ENCODE results near the gene PRSS53.

The PRSS53 gene

DNA sequence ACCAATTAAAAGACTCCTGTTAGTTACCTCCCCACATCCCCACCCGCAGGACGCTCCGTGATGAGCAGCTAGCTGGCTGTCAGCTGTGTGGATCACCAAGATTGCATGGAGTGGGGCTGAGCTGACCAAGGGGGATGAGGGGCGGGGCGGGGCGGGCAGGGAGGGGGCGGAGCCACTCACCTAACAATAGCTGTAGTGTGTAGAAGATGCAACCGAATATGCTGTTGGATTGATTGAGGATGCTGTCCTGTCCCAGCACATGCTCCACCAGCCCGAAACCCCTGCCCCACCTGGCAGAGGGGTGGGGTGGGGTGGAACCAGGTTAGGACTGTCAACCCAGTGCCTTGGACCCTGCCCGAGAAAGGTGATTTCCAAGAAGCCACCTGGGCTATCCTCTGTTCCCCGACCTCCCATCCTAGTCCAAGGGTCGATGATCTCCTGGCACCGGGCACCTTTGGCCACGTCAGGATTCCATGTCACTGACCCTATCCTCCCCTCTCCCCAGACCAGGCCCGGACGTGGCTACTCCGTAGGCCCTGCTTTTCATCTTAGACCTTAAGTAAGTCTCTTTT is 4.5 kb upstream of the PRSS53 start:
- DNase-seq = no peak

DNA sequence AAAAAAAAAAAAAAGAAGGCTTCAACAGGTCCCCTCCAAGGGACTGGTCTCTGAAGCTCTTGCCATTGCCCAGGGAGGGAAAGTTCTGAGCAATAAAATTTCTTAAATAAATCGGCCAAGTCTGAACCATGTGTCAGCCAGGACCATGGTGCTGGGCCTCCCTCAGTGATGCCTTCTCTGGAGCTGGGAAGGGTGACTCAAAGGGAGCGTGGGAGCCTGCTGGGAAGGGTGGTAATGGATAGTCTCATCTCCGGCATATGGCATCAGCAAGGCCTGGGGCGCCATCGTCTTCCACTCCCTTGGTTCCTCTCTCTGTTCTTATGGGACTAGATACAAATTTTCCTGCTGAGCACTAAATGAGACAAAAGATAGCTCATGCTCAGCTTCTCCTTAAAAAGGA is 3.6 kb upstream of the PRSS53 start:
- DNase-seq = no peak

DNA sequence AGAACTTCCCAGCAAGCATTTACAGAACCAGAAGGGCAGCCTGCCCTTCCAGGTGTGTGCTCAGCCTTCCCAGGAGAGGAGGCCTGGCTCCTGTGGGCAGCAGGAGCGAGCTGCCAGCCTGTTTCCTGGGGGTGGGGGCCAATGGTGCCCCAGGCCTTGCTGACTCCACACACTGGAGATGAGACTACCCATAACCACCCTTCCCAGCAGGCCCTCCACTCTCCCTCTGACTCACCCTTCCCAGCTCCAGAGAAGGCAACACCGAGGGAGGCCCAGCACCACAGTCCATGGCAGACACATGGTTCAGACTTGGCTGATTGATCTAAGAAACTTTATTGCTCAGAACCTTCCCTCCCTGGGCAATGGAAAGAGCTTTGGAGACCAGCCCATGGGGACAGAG is 1.8 kb upstream of the PRSS53 start:
- DNase-seq = no peak

DNA sequence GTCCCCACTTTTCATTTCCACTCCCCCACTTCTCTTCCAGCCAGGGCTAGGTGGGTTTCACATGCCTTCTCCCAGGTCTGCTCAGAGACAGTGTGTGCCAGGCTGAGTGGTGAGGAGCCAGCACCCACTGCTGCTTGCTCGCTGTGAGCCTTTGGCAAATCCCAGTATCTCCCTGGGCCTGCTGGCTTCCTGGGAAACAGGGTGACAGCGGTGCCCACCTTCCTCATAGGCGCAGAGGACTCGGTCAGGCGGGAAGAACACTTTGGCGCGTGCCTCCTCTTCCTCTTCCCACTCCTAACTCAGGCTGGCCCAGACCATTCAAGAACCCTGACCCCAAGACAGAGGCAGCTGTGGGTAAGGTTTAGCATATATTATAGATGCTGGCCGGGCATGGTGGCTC is 456 bp upstream of the PRSS53 start:
- DNase-seq = no peak

DNA sequence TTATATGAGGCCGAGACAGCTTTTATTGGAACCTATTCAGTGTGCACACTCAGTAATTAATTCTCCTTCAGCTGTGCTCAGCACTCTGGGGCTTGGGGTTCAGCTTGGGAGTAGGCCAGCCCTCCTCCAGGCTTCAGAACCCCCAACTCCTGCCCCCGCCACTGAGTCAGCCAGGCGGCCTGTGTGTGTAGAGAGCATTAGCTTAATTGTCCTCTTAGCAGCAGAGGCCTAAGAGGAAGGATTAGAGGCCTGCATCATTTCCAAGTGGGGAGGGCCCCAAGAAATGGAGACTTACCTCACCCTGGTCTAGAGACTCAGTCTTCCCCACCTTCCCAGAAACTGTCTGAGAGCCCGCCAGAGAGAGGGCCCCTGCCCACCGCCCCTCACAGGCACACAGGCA is 772 bp downstream of the PRSS53 start:
- no peak for DNase-seq

DNA sequence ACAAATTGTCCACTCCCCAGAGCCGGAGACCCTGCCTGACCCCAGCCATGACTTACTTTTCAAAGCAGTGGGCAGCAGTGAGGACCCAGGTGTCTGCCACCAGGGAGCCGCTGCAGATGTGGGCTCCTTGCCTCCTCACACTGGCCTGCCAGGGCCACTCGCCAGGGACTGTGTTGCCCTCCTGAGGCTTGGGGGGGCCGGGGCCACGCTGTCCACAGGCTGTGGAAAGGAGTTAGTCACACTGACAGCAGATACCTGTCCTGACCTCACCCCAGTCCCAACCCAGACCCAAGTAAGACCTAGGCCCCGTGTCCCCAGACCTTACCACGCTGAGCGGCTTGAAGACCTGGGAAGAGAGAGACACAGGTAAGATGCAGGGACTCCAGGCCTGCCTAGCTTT is 1.3 kb downstream of the PRSS53 start:
- no peak for DNase-seq

DNA sequence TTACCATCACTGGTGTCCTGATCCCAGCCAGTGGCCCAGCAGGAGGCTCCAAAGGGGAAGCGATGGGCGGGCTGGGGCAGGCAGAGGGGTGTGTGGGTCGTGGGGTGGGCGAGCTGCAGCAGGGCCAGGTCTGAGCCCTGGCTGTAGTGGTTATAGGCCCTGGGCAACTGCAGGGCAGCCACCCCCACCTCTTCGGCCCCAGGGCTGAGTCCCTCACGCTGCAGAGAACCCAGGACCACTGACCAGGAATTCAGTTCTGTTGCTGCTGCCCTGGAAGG is 2.2 kb downstream of the PRSS53 start:
- no peak for DNase-seq

DNA sequence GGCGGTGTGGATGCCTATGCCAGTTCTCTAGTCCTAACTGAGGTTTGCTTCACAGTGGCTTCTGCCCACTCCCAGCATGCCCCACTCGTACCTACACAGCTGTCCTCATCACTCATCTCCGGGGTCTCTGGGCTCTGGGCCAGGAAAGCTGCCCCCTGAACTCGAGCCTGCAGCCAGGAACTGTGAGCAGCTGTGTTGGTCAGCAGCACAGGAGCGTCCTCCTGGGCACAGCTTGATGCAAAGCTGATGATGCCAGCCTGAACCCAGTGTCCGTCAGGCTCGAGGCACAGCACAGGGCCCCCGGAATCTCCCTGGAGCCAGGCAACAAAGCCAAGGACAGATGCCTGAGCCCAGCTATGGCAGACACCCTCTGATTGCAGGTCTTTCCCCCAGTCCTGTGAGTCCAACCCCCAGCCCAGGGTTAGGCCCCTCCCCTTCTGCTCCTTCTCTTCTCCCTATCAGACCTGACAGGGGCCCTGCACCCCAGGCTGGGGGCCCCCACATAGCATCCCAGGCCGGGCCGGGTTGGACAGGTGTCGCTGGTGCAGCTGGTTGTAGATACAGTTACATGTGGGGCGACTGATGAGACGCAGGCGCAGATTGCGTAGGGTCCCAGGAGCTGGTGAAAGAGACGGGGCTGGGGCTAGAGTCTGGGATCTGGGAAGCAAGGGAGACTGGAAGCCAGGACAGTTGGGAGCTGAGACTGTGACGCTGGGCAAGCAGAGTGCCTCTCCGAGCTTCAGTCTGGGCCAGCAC is 2.7 kb downstream of the PRSS53 start:
- no peak for DNase-seq

DNA sequence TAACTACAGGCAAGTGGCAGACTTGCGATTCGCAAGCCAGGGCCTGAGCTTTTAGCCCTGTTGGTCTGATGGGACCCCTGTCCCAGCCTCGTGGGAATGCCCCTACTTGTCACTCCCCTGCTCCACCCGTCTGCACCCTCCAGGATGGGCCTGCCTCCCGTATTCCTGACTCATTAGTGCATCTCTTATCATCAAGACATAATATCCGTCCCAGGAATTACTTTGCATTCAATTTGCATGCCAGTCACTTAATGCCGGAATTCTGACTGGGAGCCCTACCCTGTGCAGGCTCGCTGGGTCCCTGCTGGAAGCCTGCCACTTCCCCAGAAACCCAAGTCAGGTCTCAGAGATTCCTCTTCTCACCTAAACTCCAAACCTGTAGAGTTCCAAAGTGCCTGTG is 3.3 kb downstream of the PRSS53 start:
- no peak for DNase-seq

DNA sequence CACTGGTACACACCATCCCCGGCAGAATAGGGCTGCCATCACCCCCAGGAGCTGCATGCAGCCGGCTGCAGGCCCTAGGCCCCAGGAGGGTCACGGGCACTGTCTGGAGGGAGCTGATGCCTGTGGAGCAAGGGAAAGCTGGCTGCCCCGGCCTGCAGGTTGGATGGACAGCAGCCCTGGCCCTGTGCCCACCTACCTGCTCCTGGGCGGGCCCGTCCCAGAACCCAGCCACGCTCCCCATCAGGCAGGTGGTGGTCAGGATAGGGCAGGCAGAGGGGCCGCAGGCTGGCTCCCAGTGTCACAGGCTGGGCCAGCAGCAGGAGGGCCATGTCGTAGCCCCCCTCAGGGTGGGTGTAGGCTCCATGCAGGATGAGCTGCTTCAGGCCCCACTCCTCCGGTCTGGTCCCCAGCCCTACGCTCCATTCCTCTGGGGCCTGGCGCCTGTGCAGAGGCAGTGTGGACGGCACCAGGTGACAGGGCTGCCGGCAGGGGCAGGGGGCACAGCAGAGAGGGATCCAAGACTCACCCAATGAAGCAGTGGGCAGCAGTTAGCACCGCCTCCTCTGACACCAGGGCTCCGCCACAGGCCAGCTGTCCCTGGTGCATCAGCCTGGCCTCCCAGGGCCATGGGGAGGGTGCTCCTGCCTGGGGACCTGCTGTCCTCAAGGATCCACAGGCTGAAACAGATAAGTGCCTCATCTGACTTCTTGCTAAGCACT is 4.0 kb downstream of the PRSS53 start:
- no peak for DNase-seq

DNA sequence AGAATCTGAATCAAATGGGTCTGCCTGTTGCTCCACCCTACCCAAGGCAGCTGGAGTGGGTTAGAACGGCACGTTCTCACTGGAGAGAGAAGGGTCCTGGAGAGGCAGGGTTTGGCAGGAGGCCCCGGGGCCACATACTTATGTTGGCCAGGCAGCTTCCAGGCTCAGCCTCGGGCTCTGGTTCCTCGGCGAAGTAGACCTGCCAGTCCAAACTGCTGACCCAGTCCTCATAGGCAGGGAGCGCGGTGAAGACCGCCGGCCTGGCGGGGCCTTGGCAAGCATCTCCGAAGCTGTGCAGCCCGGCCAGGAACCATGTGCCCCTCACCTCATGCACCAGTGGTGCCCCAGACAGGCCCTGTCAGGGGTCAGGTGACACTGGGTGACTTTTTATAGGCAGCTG is 4.8 kb downstream of the PRSS53 start:
- no peak for DNase-seq

DNA sequence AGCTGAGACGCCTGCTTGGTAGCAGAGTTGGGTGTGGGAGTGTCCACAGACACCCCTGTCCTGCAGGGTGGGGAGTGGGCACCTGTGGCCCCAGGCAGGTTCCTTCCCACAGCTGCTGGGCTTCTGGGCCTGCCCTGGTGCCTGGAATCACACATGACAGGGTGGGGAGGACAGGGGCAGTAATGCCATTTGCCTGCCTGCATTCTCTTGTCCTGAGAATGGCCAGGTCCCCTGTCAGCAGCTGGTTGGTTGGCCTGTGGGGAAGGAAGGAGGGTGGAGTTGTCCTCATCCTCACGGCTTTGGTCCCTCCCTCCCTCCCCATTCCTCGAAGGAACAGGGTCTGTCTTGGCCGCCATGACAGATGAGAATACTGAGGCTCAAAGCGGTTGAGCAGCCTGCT is 5.2 kb downstream of the PRSS53 start:
- no peak for DNase-seq

- no peak for DNase-seq
Observed at GRCh38 chr16:31083081-31083480, 5.7 kb downstream of the PRSS53 start.

GRCh38 chr16:31082368-31083045 is 6.2 kb downstream of the PRSS53 start:
- DNase-seq = no peak

DNA sequence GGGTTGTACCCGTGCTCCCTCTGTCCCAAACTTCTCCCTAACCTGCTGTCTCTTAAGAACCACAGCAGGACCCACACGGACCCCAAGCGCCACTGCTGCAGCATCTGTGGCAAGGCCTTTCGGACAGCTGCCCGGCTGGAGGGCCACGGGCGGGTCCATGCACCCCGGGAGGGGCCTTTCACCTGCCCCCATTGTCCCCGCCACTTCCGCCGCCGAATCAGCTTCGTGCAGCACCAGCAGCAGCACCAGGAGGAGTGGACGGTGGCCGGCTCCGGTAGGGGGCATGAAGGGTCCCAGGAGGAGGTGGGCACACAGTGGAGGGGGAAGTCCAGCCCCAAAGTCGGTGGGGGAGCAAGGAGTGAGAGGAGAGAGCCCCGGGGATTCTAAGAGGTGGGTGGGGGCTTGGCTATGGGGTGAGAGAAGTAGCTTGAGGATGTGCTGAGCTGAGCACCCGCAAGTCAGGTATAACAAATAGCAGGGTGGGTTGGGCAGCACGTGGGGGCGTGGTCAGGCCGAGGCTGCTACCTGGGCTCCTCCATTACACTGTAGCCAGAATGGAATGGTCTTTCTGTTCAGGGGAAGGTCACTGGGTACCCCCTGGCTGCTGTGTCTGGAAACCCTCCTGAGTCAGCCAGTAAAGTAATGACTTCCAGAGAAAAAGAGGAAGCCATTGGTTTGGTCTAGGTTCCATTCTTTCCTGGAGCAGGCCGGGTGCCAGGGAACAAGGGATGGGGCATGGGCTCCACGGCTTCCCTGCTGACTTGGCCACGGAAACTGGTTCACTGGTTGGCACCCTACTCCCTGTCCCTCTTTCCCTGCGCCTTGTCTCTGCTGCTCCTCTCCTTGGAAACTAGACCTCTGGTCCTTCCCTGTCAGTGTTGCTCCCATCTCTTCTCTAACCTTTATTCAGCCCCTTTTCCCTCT is 7.1 kb downstream of the PRSS53 start:
- no peak for DNase-seq

- no peak for DNase-seq
Observed at GRCh38 chr16:31080756-31081419, 7.9 kb downstream of the PRSS53 start.

DNA sequence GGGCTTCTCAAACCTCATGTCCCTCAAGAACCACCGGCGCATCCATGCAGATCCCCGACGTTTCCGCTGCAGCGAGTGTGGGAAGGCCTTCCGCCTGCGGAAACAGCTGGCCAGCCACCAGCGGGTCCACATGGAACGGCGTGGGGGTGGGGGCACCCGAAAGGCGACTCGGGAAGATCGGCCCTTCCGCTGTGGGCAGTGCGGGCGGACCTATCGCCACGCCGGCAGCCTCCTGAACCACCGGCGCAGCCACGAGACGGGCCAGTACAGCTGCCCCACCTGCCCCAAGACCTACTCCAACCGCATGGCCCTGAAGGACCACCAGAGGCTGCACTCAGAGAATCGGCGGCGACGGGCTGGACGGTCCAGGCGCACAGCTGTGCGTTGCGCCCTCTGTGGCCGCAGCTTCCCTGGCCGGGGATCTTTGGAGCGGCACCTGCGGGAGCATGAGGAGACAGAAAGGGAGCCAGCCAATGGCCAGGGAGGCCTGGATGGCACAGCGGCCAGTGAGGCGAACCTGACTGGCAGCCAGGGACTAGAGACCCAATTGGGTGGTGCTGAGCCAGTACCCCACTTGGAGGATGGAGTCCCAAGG is 8.6 kb downstream of the PRSS53 start:
- no peak for DNase-seq

DNA sequence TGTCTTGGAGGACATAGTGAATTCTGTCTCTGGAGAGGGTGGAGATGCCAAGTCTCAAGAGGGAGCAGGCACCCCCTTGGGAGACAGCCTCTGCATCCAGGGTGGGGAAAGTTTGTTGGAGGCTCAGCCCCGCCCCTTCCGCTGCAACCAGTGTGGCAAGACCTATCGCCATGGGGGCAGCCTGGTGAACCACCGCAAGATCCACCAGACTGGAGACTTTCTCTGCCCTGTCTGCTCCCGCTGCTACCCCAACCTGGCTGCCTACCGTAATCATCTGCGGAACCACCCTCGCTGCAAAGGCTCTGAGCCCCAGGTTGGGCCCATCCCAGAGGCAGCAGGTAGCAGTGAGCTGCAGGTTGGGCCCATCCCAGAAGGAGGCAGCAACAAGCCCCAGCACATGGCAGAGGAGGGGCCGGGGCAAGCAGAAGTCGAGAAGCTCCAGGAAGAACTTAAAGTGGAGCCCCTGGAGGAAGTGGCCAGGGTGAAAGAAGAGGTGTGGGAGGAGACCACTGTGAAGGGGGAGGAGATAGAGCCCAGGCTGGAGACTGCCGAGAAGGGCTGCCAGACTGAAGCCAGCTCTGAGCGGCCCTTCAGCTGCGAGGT is 9.3 kb downstream of the PRSS53 start:
- peak; percentile 21 for DNase-seq

DNA sequence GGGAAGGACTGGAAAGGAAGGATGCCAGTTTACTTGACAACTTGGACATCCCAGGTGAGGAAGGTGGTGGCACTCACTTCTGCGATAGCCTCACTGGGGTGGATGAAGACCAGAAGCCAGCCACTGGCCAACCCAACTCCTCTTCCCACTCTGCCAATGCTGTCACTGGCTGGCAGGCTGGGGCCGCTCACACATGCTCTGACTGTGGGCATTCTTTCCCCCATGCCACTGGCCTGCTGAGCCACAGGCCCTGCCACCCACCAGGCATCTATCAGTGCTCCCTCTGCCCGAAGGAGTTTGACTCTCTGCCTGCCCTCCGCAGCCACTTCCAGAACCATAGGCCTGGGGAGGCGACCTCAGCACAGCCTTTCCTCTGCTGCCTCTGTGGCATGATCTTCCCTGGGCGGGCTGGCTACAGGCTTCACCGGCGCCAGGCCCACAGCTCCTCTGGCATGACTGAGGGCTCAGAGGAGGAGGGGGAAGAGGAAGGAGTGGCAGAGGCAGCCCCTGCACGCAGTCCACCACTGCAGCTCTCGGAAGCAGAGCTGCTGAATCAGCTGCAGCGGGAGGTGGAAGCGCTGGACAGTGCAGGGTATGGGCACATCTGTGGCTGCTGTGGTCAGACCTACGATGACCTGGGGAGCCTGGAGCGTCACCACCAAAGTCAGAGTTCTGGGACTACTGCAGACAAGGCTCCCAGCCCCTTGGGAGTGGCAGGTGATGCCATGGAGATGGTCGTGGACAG is 10.0 kb downstream of the PRSS53 start:
- DNase-seq = no peak

- DNase-seq = no peak
Observed at GRCh38 chr16:31077592-31078396, 10.9 kb downstream of the PRSS53 start.

All from GDM1 (cell line).